Measurements from ENCODE around the gene LYRM4. TPM values are rescaled to one million over a fixed set of nuclear protein-coding genes. Genes with fewer than 3 reads are reported as not detected.

Gene LYRM4
- total RNA-seq, 1 experiment from 2014 or later: 44.3 TPM

DNA sequence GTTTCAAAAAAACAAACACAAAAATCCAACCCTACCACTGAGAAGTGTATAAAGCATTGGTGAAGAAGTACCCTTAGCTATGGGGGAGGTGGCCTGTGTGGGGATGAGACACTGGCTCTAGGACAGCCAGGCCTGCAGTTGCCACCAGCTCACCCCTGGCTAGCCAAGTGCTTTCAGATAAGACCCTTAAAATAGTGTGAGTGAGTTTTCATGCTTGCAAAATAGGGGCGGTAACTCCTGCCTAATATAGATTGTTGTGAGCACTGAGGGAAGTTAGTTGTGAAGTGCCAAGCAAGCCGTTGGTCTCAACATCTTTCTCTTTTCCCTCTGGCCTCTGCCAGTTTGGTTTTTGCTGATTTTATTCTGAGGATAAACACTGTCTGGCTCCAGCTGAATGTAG lies 164.3 kb downstream of the LYRM4 start:
- Mint-ChIP-seq H3K9me3 (no peaks in the 10 kb centered on the region; a peak in 1 of 5 replicates), H3K27me3 (ENCODE audit: low read depth) (peaks cover 14% of the 10 kb centered on the region), H3K4me3 (no peak overlapping the region), H3K36me3 (ENCODE audit: insufficient read depth in 1 of 3, low read depth in 3 of 3) (no peaks in the 10 kb centered on the region), H3K4me1 (no peaks in the 10 kb centered on the region), H3K27ac (peak overlapping the region in 1 of 3 experiments; percentile 22; a peak in 1 of 7 replicates)
- Histone ChIP-seq H2BK20ac (ENCODE audit: low read depth, low read length, poor library complexity, severe bottlenecking) (no peak overlapping the region), H3K4me2 (ENCODE audit: insufficient read depth, insufficient read length, low read length) (no peak overlapping the region), H4K91ac (ENCODE audit: insufficient read length, low read depth, low read length) (no peak overlapping the region), H2BK12ac (ENCODE audit: insufficient read length, low read depth, low read length) (no peak overlapping the region), H3T11ph (ENCODE audit: low read length) (no peak overlapping the region), H3K79me2 (ENCODE audit: insufficient read depth, low read length) (no peaks in the 10 kb centered on the region; the same call in 1 of the 2 replicates), H4K5ac (ENCODE audit: insufficient read length, low read depth, low read length) (no peak overlapping the region), H3K23me2 (ENCODE audit: insufficient read length, low read depth, low read length, poor library complexity, severe bottlenecking) (no peaks in the 10 kb centered on the region), H2AFZ (ENCODE audit: low read length) (no peak overlapping the region), H3K4ac (ENCODE audit: low read depth, low read length) (no peak overlapping the region), H3K27me3 (ENCODE audit: insufficient read depth, low read length) (no peaks in the 10 kb centered on the region), H4K20me1 (ENCODE audit: control insufficient read depth, insufficient read depth, insufficient read length) (no peaks in the 10 kb centered on the region), H3K79me1 (ENCODE audit: insufficient read depth, low read depth, low read length, poor library complexity, severe bottlenecking) (no peaks in the 10 kb centered on the region), H3K56ac (ENCODE audit: insufficient read length, low read depth, low read length) (no peak overlapping the region), H2BK5ac (ENCODE audit: insufficient read length, low read length) (no peak overlapping the region), H3K27ac (ENCODE audit: insufficient read length, low read depth, low read length) (no peak overlapping the region), H3K9me3 (ENCODE audit: control insufficient read depth, low read depth, low read length) (no peaks in the 10 kb centered on the region), H2BK120ac (ENCODE audit: low read depth, low read length, poor library complexity, severe bottlenecking) (no peak overlapping the region), H2AK5ac (ENCODE audit: insufficient read length, low read length) (no peak overlapping the region), H3K23ac (ENCODE audit: insufficient read length, low read depth, low read length) (no peak overlapping the region), H3K14ac (ENCODE audit: insufficient read depth, low read length) (no peak overlapping the region), H3K18ac (ENCODE audit: insufficient read length, low read depth, low read length) (no peak overlapping the region), H4K8ac (replicated peaks; ENCODE audit: insufficient read length, low read depth, low read length) (no peak overlapping the region), H3K4me1 (ENCODE audit: insufficient read depth, low read length) (no peaks in the 10 kb centered on the region), H2BK15ac (ENCODE audit: low read depth, low read length) (no peak overlapping the region), H3K9ac (ENCODE audit: extremely low read depth, insufficient read length, low read length) (no peak overlapping the region)
- no CpG with 5 or more reads among the region's 2 CpGs for WGBS (ENCODE audit: extremely low coverage, insufficient read length, low lambda C conversion rate)
- TF ChIP-seq, protein P1, sequence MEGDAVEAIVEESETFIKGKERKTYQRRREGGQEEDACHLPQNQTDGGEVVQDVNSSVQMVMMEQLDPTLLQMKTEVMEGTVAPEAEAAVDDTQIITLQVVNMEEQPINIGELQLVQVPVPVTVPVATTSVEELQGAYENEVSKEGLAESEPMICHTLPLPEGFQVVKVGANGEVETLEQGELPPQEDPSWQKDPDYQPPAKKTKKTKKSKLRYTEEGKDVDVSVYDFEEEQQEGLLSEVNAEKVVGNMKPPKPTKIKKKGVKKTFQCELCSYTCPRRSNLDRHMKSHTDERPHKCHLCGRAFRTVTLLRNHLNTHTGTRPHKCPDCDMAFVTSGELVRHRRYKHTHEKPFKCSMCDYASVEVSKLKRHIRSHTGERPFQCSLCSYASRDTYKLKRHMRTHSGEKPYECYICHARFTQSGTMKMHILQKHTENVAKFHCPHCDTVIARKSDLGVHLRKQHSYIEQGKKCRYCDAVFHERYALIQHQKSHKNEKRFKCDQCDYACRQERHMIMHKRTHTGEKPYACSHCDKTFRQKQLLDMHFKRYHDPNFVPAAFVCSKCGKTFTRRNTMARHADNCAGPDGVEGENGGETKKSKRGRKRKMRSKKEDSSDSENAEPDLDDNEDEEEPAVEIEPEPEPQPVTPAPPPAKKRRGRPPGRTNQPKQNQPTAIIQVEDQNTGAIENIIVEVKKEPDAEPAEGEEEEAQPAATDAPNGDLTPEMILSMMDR (conservative IDR thresholded peaks at IDR 0.05): no peak
- DNase-seq: no peak

All from H9 (cell line).